Measurements from ENCODE around the gene TMEM179.

TMEM179 gene

DNA sequence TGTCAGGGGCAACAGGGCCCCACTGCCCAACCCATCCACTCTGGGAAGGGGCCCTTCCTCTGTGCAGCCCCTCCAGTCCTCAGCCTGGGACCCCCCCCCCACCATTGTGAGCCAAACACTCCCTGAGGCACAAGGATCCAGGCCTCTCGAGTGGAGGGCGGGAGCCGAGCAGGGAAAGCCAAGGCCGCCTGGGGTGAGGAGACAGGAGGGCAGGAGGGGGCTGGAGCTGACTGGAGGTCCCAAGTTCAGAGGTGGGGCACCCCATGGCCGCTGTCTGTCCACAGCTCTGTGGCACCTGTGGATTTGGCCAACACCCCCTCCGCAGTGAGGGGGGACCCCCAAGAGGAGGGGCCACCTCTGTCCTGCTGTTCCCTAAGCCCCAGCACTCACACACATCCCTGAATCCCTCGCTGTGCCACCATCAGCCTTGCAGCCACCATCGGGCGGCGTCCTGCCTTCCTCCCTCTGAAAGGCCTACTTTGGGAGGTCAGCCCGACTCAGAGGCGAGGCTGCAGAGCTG lies 50.4 kb downstream of the TMEM179 start:
- DNase-seq = no peak

DNA sequence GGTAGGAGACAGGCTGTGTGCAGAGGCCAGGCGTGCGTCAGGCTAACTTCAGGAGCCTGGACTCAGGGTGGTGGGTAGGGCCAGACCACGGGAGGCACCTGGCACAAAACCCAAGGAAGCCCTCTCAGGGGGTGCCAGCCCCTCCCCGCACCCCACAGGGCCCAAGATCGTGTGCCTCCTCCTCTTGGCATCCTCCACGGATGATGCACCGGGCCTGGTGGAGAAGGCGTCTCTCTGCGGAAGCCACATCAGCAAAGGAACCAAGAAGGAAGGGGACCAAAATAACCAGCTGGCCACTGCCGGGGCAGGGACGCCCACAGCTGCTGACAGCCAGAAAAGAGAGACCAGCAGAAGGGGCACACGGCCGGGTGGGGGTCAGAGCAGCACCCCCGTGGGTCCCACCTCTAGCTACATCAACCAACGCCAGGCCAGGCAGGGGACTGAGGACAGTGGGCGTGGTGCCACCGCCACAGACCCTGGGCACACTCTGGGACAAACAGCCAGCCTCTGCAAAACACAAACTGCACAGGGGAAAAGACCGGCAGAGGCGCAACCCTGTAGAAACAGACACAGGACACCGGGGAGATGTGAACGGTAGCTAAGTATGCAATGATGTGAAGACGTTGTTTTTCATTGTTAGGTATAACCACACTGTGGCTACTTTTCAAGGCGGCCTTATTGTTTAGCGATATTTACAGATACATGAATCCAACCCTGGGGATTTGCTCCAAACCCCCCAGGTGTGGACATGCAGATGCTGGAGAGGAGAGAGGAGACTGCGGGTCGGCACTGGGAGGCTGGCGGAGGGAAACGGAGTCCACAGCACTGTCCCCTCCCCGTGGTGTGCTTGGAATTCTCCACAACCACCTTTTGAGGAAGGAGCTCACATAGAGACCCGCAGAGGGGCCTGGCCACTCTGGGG lies 51.1 kb downstream of the TMEM179 start:
- no peak for DNase-seq

- DNase-seq = no peak
These were observed 51.8 kb downstream of the TMEM179 start for GRCh38 chr14:104552738-104553125.

DNA sequence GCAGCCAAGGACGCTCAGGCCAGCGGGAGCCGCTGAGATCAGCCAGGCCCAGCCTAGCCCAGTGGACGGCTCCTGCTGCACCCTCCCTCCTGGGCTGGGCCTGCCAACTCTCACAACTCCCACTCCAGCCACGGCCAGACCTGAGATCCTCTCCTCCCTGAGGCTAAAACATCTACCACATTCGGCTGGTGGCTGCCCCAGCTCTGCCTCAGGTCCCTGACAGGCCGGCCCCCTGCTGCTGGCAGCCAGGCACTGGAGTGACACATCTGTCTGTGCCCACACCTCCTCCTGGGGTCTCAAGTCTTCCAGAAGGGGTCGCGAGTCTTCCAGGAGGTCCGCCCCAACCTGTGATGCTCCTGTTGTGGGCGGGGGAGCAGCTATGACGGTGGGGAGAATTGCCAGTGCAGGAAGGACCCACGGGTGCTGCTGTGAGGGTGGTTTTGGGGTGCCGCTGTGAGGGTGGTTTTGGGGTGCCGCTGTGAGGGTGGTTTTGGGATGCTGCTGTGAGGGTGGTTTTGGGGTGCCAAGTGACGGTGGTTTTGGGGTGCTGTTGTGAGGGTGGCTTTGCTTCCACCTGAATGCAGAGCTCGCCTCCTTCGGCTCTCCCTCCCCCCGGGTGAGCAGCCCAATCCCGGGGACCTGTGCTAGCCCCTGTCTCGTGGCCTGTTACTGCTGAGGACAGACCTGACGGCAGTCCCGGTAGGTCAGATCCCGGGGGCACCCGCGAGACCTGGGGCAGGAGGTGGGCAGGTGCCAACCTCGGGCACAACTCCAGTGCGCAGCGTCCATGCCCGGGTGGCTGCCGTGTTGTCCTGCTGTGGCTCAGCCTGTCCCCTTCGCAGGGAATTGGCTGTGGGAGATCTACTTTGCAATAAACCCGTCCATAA lies 52.5 kb downstream of the TMEM179 start:
- DNase-seq = no peak

GRCh38 chr14:104550861-104551728 lies 53.5 kb downstream of the TMEM179 start:
- DNase-seq = no peak

- no peak for DNase-seq
These were observed 54.2 kb downstream of the TMEM179 start for GRCh38 chr14:104550340-104550860.

- no peak for DNase-seq
These were observed 54.8 kb downstream of the TMEM179 start for GRCh38 chr14:104549536-104550339.

DNA sequence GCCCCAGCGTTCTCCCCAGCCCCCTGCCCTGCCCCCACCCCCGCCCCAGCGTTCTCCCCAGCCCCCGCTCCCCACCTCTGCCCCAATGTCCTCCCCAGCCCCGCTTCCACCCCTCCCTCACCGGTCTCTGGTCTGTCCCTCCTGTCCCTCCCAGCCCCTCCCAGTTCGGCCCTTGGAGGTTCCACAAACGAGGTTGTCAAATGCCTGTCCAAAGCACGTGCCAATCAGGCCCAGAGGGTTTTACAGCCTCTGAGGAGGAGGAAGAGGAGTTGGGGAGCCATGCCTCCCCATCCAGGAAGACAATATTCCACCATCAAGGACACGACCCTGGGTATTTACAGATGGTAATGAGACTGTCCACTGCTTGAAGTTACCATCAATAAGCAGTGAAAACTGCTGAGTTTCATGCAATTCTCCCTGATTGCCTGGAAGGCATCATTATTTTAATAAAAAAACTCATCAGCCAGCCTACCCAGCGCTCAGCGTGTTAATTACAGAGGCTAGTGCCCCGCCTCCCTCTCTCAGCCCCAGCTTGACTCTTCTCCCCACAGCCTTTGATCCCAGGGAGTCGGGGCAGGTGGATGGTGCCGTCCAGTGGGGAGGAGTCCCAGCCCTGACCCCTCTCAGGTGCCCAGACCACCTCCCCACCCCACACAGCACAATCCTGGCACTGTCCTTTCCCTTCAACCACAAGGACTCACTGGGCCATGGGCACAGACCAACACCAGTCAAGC lies 55.6 kb downstream of the TMEM179 start:
- no peak for DNase-seq

DNA sequence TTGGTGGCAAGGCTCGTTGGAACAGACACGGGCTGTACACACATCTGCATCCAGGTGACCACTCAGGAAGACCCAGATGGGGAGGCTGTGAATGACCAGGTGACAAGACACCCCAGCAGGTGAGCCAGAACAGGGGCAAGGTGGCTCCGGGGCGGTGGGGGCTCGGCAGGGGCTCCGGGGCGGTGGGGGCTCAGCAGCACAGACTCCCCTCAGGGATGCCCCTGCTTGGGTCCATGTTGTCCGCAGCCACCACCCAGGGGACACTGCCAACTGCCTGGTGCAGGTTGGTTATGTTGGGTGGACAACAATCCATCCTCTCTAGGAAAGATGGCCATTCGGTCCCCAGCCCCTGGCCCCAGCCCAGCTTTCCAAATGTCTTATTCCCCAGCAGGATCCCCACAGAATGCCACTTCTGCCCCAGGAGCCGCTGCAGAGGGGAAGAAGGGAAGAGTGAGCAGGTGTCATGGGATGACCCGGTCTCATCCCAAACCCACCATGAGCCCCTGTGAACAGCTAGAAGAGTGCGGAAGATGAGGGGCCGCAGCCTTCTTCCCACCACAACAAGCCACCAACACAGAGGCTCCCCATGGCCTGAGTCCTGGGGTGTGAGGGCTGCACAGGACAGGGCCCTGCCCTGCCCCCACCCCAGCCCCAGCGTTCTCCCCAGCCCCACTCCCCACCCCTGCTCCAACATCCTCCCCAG lies 56.4 kb downstream of the TMEM179 start:
- no peak for DNase-seq

DNA sequence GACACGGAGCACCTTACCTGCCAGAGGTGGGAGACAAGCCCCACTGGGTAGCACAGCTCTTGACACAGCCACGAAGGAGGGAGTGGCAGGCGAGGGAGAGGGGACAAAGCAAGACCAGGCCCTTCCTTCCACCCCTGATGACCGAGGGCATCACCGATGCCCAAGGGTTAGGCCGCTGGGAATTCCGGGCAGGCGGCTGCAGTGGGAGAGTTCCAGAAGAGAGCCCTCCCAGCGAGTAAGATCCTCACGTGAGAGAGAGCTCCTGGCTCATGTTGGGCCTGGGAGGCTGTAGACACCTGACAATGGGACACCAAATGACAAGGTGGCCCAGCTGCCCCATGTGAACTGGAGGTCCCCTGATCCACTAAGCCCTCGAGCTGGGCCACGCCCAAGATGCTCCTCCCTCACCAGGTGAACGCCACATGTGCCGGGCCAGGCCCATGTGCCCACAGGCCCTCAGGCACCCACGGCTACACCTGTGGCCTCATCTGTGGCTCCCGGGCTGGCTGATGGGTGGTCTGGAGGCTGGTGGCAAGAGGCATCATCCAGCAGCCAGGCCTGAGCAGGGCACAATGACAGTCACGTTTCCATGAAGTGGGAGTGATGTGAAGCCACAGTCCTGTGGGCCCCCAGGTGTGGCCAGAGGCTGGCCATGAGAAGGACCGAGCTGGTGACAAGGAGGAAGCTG lies 57.1 kb downstream of the TMEM179 start:
- DNase-seq = no peak

DNA sequence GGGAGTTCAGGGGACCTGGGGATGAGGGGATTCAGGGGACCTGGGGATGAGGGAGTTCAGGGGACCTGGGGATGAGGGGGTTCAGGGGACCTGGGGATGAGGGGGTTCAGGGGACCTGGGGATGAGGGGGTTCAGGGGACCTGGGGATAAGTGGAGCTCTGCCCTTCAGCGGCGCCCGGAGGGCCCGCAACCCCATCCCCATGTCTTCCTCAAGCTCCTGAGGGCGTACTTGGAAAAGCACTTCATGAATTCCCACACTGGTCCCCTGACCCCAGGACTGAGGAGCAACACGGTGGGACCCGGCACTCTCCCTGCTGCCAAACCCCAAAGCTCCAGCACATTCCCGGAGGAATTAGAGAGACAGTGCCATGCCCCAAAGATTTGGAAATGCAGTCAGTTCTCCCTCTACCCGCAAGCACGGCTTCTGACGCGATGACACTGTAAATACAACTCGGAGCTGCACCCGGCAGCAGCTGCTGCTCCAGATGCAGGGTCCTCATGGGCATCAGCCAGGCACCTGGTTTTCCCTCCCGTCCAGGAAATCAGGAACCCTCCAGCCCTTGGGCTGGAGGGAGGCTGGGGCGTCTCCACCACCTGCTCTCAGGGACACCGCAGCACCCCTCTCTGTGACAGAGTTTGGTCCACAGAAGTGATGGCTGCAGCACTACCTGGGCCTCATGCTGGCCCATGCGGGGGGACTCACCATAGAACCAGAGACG lies 57.8 kb downstream of the TMEM179 start:
- DNase-seq = no peak

- peak; percentile 61 for DNase-seq
These were observed 58.5 kb downstream of the TMEM179 start for GRCh38 chr14:104545942-104546501.

GRCh38 chr14:104545151-104545941 lies 59.2 kb downstream of the TMEM179 start:
- peak; percentile 79 for DNase-seq

GRCh38 chr14:104544362-104544961 lies 60.1 kb downstream of the TMEM179 start:
- no peak for DNase-seq

- no peak for DNase-seq
These were observed 61.4 kb downstream of the TMEM179 start for GRCh38 chr14:104542871-104543830.

Data from COR-L47 (cell line).